MM.1S (cell line): ENCODE results near the gene DGCR8.

Experiments
- EZH2 ChIP-seq: fragments of 300-600 bp; sonication (generic); optimal IDR thresholded peaks from 2 replicates; pipeline ENCODE3; 2017; ENCODE audit warnings: low read depth, mild to moderate bottlenecking, antibody characterized with exemption, low read length, mixed read lengths
- EZH2phosphoT487 ChIP-seq: fragments of 300-600 bp; sonication (generic); IDR thresholded peaks from 2 replicates; pipeline ENCODE4 v1.6.1; 2018; ENCODE audit warnings: antibody characterized with exemption, low read length
- TF ChIP-seq, protein P1 (sequence below): fragments of 300-600 bp; sonication (generic); IDR thresholded peaks from 2 replicates; pipeline ENCODE4 v1.5.1; 2016; ENCODE audit warnings: antibody characterized with exemption, low read length, mixed read lengths

DNA sequence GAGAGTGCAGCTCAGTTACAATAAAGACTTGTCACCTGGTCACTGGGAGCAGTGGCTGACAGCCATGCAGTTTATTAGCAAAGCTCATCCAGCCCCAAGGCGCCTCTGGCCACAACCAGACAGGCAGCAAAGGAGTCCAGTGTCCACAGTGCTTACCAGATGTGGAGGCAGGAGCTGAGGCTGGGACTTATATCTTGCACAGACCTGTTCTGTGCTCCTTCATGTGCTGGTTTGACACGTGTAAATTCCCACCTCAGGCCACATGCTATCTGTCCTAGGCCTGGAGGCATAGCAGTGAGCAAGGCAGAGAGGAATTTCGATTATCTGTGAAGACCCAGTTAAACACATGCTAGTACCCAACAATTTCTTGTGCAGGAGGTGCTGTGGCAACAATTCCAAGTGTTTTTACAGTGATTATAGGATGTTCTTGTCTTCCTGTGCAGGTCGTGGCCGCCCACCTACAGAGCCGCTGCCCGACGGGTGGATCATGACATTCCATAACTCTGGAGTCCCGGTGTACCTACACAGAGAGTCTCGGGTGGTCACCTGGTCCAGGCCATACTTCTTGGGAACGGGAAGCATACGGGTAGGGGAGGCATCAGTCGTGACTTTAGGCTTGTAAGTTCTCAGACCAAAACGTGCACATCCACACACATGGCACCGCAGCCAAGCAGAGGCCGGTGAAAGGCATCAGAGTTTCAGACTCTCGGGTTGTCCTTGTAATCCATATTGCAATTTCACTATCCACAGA lies 9.4 kb downstream of the DGCR8 start:
- TF ChIP-seq, protein P1, sequence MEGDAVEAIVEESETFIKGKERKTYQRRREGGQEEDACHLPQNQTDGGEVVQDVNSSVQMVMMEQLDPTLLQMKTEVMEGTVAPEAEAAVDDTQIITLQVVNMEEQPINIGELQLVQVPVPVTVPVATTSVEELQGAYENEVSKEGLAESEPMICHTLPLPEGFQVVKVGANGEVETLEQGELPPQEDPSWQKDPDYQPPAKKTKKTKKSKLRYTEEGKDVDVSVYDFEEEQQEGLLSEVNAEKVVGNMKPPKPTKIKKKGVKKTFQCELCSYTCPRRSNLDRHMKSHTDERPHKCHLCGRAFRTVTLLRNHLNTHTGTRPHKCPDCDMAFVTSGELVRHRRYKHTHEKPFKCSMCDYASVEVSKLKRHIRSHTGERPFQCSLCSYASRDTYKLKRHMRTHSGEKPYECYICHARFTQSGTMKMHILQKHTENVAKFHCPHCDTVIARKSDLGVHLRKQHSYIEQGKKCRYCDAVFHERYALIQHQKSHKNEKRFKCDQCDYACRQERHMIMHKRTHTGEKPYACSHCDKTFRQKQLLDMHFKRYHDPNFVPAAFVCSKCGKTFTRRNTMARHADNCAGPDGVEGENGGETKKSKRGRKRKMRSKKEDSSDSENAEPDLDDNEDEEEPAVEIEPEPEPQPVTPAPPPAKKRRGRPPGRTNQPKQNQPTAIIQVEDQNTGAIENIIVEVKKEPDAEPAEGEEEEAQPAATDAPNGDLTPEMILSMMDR: no peak
- no peak for TF ChIP-seq EZH2
- TF ChIP-seq EZH2phosphoT487: no peak
